Measurements from ENCODE around the gene CAPZA2. TPM values are rescaled to one million over a fixed set of nuclear protein-coding genes. Genes with fewer than 3 reads are reported as not detected.
"Not testable (repeated sequence)": the region's sequence is repeated elsewhere in the genome, so short reads cannot be mapped to it uniquely, and the experiment has no call there.

CAPZA2 gene
- total RNA-seq, 1 donor from 2014 or later, result 69.8 TPM

DNA sequence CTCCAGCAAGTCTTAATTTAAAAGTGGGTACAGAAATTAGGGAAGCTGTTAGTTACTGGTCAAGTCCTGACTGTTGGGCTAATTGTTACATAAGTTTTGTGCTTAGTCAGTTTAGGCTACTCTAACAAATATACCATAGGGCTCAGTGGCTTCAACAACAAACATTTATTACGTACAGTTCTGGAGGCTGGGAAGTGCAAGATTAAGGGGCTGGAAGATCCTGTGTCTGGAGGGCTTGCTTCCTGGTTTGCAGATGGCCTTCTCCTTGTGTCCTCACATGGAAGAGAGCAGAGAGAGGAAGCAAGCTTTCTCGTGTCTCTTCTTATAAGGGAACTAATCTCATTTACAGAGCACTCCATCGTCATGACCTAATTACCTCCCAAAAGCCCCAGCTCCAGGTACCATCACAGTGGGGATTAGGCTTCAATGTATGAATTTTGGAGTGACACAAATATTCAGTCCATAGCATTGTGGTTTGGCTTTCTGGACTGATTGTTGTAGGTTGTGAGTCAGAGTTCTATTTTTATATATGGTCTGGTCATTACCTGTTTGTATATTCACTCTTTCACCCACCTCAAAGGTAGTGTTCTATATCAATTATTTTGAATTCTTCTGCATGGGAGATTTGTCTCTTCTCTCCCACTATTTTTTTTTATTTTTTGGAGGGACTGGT is 108.0 kb downstream of the CAPZA2 start:
- Histone ChIP-seq H3K4me3 (ENCODE audit: low read depth, low read length) (no peak overlapping the region), H3K27me3 (ENCODE audit: control insufficient read depth, insufficient read depth, low read length) (no peaks in the 10 kb centered on the region), H3K36me3 (ENCODE audit: control insufficient read depth, insufficient read depth, low read length) (no peaks in the 10 kb centered on the region)
- TF ChIP-seq, protein P1, sequence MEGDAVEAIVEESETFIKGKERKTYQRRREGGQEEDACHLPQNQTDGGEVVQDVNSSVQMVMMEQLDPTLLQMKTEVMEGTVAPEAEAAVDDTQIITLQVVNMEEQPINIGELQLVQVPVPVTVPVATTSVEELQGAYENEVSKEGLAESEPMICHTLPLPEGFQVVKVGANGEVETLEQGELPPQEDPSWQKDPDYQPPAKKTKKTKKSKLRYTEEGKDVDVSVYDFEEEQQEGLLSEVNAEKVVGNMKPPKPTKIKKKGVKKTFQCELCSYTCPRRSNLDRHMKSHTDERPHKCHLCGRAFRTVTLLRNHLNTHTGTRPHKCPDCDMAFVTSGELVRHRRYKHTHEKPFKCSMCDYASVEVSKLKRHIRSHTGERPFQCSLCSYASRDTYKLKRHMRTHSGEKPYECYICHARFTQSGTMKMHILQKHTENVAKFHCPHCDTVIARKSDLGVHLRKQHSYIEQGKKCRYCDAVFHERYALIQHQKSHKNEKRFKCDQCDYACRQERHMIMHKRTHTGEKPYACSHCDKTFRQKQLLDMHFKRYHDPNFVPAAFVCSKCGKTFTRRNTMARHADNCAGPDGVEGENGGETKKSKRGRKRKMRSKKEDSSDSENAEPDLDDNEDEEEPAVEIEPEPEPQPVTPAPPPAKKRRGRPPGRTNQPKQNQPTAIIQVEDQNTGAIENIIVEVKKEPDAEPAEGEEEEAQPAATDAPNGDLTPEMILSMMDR (IDR thresholded peaks at IDR 0.05; ENCODE audit: insufficient read depth, low read length, poor library complexity, severe bottlenecking), result no peak
- no peak for DNase-seq (ENCODE audit: low read depth)

DNA sequence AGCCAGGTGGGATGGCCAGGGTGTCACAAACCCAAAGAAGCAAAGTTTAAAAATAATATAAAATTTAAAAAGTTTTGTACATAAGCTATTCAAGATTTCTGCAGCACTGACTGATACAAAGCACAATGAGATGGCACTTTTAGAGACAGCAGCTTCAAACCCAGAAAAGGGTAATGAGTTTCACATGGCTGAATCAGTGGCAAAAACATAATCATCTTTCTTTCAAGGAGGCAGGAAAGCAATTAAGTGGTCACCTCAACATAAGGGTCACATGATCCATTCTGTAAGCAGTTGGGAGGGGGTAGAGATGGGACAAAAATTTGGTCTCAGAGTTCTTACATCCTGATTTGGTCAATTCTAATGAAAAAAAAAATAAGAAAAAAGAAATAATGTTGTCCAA is 108.8 kb downstream of the CAPZA2 start:
- H3K4me3 ChIP-seq (ENCODE audit: low read depth, low read length); DNase-seq (ENCODE audit: low read depth); H3K27me3 ChIP-seq (ENCODE audit: control insufficient read depth, insufficient read depth, low read length); H3K36me3 ChIP-seq (ENCODE audit: control insufficient read depth, insufficient read depth, low read length): not testable (repeated sequence)

Other genes starting within 250 kb of the CAPZA2 start
- 158 and 161 TPM in 2 replicates for gene MET, start 190.4 kb upstream of the CAPZA2 start, total RNA-seq
- 17.0 and 19.0 TPM in 2 replicates for gene ST7, start 90.9 kb downstream of the CAPZA2 start, total RNA-seq

Data from kidney epithelial cell (primary cell).